Measurements from ENCODE around the gene KCNK10.

Gene KCNK10

DNA sequence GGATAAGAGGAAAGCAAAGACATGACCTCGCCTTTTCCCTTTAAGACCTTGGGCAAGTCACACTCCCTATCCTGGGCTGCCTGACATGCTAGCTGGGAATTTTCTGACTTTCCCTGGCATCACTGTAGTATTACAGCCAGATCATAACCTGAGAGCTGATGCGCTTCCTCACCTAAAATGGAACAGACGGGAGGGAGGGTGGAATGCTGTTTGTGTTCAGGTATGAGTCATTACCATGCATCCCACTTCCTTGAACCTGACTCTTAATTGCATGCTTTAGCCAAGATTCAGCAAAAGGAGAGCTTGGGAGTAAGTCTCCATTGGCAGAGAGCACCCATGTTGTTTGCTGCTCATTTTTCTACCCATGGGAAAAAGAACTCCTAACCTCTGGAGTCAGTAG, 156.5 kb downstream of the KCNK10 start:
- DNase-seq = peak; percentile 8

DNA sequence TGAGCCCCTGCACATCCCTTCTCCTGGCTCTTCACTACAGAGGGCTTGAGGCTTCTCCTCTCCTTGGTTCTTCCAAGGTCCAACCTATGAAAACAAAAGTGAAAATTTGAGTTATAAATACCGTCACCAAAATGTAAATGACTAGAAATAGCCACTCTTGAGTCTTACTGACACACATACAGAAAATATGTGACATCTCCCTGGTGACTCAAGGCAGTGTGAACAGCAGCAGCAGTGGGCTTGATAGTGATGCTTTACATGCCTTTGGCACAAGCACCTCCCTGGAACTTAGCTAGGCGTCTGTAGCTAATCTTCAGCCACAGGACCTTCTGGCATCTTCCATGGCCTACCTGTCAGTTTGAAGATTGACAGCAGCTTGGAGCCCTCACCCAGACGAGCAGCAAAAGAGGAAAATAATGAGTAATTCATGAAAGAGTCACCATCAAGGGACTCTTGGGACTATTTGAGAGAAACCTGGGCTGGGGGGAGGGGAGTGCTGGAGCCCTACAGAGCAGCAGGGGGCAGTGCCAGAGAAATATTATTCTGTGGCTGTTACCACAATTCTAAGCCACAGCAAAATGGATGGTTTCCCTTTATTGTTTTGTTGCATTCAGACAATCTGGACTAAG, 158.0 kb downstream of the KCNK10 start:
- DNase-seq = no peak

DNA sequence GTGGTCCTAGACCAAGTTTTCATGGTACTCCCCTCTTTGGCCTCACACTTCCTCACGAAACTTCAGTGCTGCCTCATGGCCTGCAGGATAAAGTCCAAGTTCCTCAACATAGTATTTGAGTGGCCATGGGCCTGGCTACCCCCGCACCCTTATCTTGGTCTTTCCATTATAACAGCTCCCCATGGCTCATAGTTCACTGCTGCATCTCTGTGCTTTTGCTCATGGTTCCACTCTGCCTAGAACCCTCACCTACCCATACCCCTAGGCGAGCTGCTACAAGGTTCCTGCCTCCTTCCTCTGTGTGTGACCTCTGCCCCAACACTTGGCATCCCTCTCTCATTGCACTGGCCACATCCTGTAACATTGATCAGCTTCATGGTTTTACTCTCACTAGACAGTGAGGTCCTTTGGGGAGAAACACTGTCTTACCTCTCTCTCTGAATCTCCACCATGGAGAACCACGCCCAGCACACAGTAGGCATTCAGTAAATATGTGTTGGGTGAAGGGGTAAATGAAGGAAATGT, 159.3 kb downstream of the KCNK10 start:
- no peak for DNase-seq

DNA sequence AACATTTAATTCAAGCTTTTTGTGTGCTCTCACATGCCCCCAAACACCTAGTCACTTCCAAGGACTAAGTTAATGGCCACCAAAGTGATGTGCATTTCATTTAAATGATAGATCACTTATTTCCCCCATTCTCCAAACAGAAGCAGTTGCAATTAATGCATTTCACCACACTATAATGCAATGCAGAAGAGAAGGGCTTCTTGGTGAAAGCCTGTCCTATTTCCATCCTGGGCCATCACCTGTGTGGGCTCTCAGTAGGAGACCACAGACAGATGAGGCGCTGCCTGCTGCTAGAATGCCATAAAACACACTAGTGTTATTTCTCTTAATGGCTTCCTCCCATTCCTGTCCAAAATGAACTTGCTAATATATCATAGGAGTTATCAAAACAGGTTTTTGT, 166.9 kb downstream of the KCNK10 start:
- no peak for DNase-seq

DNA sequence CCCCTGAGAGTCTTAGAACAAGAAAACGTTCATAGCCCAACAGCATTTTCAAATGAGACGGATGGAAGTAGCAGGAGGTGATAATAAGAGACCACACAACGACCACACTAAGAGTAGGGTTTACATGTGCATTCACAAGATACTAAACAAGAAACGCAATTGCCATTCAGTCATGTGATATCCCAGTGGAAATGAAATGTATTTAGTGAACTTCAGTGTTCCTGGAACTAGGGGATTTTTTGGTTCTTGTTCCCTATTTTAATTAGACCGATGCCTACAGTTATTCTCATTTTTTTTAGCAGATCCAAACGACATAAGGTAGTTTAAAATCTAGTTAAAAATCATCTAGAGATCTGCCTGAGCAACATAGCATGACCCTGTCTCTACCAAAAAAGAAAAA, 168.1 kb downstream of the KCNK10 start:
- no peak for DNase-seq

DNA sequence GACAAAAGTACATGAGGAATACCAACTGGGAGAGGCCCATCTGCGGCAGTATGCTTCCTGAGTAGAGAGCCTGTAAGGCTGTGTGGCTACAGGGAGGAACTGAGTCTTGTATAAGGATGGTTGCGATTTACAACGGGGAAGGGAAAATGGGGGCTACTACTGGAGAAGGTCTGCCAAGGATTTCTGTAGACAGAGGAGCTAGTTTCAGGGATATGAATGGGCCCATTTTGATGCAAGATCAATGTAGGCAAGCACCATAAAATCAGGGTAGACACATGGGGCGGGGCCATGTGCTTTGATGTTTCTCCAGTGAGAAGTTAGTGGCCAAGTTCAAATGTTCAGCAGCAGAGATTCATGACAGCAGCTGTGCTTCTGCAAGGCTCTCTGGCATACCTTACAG, 168.7 kb downstream of the KCNK10 start:
- no peak for DNase-seq

DNA sequence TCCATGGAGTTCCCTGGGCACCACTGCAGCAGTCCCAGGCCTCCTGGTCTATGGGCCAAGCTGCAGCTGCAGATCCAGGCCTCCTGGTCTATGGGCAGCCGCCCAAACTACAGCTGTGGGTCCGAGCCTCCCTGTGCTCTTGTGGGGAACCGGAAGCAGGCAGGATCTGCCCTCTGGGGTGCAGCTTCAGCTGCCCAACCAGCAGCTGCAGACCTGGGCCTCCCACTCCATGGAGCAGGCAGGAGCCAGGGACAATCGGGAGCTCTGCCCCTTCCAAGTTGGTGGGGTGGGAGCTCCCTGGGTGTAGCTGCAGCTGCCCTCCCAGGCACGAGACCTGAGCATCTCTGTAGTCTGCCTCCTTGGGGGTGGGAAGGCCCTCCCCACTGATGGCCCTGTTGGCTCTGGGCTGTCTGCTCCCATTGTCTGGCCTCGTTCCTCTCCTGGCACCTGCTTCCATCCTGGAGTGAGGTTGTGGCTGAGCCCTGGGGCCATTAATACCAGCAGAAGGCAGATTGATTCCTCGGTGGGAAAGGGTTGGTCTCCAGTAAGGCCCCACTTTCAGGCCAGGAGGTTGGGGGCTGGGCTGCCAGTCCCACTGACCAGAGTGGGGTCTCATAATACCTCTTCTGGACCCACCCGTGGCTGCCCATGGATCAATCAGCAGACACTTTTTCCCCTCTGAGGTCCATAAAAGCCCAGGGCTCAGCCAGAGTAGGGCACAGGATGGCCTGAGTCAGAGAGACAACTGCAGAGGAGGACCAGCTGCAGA, 176.0 kb downstream of the KCNK10 start:
- DNase-seq = no peak

DNA sequence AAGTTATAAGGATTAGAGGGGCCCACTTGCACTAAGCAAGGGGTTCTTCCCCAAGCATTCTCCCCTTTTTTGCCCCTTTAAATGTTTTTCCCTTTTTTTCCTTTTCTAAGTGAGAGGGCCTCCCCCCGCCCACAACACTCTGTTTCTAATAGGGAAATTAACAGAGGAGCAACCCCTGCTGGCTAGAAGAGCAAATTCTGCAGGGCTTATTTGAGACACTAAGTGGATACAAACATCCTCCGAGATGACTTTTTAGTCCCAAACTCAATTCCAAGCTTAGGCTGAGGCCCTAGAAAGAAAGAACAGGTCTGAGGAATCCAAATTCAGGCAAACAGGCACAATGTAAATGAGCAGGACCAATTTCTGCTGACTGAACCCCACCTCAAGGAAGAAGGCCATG, 179.3 kb downstream of the KCNK10 start:
- DNase-seq = no peak

DNA sequence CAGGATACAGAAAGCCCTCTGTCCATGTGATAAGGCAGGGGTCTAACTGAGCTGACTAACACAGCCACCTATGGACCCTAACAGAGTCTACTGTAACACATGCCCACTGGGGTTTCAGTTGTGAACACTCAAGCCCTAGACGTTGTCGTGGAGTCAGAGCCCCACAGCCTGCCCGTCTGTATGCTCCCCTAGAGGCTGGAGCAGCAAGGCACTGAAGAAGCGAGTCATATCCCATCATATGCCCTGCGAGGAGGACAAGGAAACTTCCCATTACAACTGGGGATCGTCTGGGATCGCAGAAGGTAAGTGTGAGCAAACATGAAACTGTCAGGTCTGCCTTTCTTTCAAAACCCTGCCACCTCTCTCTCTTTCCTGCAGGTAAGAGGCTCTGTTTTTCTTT, 180.1 kb downstream of the KCNK10 start:
- DNase-seq = no peak

DNA sequence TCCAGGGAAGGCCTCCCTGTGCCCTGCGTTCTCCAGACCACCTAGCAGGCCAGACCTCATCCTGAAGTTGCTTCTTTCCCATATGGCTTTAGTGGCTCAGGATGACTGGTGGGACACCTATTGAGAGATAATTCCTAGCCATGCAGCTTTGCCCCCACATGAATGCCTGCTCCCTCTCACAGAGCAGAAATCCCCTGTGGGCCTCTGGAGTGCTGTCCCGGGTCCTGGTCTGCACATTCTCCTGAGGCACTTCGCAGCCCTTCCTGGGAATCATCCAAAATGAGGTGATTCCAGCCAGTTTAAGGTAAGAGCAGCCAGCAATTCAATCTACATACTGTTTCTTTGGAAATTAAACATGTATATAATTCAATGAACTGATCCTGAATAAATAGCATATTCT, 182.2 kb downstream of the KCNK10 start:
- DNase-seq = no peak

DNA sequence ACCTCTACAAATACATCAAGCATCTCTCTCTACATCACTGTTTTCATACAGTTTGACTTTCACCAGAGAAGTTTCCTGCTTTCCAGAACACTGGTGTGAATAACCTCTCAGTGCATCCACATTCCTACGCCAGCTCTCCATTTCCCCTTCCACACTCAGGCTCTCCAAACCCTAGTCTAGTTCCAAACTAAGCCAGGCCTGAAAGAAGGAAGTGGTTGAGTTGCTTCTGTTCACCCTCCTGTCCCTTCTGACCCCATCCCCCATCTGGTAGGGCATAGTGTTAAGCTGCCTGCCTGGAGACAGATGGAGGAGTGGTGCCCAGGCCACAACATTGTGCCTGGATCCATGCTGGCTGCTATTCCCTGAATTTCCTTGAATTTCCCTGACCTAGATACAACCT, 185.7 kb downstream of the KCNK10 start:
- DNase-seq = no peak
